ENCODE measurements around the gene PNN.

DNA sequence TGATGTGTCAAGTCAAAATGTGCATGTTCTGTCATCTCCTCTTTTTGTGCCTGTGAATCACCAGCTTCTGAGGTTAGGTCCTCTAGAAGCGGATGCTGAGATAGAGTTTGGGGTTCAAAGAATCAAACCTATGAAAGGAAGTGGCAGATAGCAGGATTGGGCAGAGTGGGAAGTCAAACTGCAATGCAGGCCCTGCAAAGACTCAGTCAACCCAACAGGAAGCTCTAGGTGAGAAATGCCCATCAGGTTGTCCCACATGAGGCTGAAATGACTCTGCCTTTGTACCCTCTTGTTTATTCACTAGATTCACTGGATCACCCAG, 54.1 kb downstream of the PNN start:
- TF ChIP-seq, protein P1, sequence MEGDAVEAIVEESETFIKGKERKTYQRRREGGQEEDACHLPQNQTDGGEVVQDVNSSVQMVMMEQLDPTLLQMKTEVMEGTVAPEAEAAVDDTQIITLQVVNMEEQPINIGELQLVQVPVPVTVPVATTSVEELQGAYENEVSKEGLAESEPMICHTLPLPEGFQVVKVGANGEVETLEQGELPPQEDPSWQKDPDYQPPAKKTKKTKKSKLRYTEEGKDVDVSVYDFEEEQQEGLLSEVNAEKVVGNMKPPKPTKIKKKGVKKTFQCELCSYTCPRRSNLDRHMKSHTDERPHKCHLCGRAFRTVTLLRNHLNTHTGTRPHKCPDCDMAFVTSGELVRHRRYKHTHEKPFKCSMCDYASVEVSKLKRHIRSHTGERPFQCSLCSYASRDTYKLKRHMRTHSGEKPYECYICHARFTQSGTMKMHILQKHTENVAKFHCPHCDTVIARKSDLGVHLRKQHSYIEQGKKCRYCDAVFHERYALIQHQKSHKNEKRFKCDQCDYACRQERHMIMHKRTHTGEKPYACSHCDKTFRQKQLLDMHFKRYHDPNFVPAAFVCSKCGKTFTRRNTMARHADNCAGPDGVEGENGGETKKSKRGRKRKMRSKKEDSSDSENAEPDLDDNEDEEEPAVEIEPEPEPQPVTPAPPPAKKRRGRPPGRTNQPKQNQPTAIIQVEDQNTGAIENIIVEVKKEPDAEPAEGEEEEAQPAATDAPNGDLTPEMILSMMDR (IDR thresholded peaks at IDR 0.05; ENCODE audit: insufficient read depth, low read depth, low read length) = no peak
- TF ChIP-seq EZH2 (IDR thresholded peaks at IDR 0.05; ENCODE audit: insufficient read depth, low read length) = no peak

Data from astrocyte (in vitro differentiated cells and primary cell).